ENCODE data around the gene ARHGAP25.

The ARHGAP25 gene

GRCh38 chr2:68744366-68744912 is 9.8 kb downstream of the ARHGAP25 start:
- DNase-seq = no peak

- DNase-seq = no peak
These were observed 10.4 kb downstream of the ARHGAP25 start for GRCh38 chr2:68745006-68745405.

- DNase-seq = no peak
These were observed 11.8 kb downstream of the ARHGAP25 start for GRCh38 chr2:68746408-68746807.

GRCh38 chr2:68747413-68747812 is 12.8 kb downstream of the ARHGAP25 start:
- DNase-seq = no peak

- DNase-seq = no peak
These were observed 13.3 kb downstream of the ARHGAP25 start for GRCh38 chr2:68747900-68748299.

- DNase-seq = no peak
These were observed 14.0 kb downstream of the ARHGAP25 start for GRCh38 chr2:68748568-68748967.

GRCh38 chr2:68749345-68749744 is 14.7 kb downstream of the ARHGAP25 start:
- DNase-seq = no peak

GRCh38 chr2:68750592-68751396 is 16.2 kb downstream of the ARHGAP25 start:
- DNase-seq = no peak

- DNase-seq = peak; percentile 78
These were observed 17.1 kb downstream of the ARHGAP25 start for GRCh38 chr2:68751397-68752339.

- no peak for DNase-seq
These were observed 18.7 kb downstream of the ARHGAP25 start for GRCh38 chr2:68753318-68753717.

- DNase-seq = no peak
These were observed 20.5 kb downstream of the ARHGAP25 start for GRCh38 chr2:68755071-68755470.

- no peak for DNase-seq
These were observed 21.6 kb downstream of the ARHGAP25 start for GRCh38 chr2:68756178-68756577.

GRCh38 chr2:68757081-68757480 is 22.5 kb downstream of the ARHGAP25 start:
- DNase-seq = no peak

- DNase-seq = no peak
These were observed 27.5 kb downstream of the ARHGAP25 start for GRCh38 chr2:68762100-68762499.

- peak; percentile 40 for DNase-seq
These were observed 28.1 kb downstream of the ARHGAP25 start for GRCh38 chr2:68762665-68763064.

GRCh38 chr2:68764041-68764805 is 29.6 kb downstream of the ARHGAP25 start:
- no peak for DNase-seq

GRCh38 chr2:68764806-68765311 is 30.2 kb downstream of the ARHGAP25 start:
- peak; percentile 70 for DNase-seq

- peak; percentile 25 for DNase-seq
These were observed 31.2 kb downstream of the ARHGAP25 start for GRCh38 chr2:68765739-68766375.

GRCh38 chr2:68766376-68766845 is 31.8 kb downstream of the ARHGAP25 start:
- DNase-seq = peak; percentile 37

- DNase-seq = no peak
These were observed 32.7 kb downstream of the ARHGAP25 start for GRCh38 chr2:68767031-68767961.
